Stimulated activated CD4-positive, alpha-beta T cell treated with anti-CD3 and anti-CD28 coated beads, Interleukin-1b, Interleukin-23, amount 100 ng/mL, for 24 hours (primary cell): ENCODE data around the gene SPATA16.
"Not testable (repeated sequence)": the region's sequence is repeated elsewhere in the genome, so short reads cannot be mapped to it uniquely, and the experiment has no call there.

Source experiments
- DNase-seq, 4 experiments: peaks; one replicate each; pipeline ENCODE4 v3.0.0-alpha.2; 2020; ENCODE audit warnings: low read depth in 4 of 4, low spot score in 1 of 4

The SPATA16 gene

DNA sequence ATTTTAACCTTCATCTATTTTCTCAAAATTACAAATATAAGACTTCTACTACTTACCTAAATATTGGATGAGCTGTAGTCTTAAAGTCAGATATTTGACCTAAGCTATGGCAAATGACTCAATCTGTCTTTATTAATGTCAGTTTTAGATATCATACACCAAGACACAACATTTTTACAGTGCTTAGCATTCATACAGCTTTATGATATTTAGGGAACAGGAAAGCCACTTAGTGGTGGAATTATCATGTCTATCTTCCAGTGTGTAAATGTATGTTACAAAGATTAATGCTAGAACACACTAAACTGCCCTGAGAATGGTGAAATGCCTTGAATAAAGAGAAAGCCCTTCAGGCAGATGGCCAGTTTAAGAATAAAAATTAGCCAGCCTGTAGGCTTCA lies 135.0 kb downstream of the SPATA16 start:
- DNase-seq: no peak

- DNase-seq: no peak
Measured at GRCh38 chr3:173004681-173005080, 136.4 kb downstream of the SPATA16 start.

GRCh38 chr3:173003956-173004355 lies 137.1 kb downstream of the SPATA16 start:
- DNase-seq: no peak

- no peak for DNase-seq
Measured at GRCh38 chr3:173003471-173003870, 137.6 kb downstream of the SPATA16 start.

- no peak for DNase-seq
Measured at GRCh38 chr3:173001622-173002021, 139.4 kb downstream of the SPATA16 start.

- no peak for DNase-seq
Measured at GRCh38 chr3:173000553-173000952, 140.5 kb downstream of the SPATA16 start.

DNA sequence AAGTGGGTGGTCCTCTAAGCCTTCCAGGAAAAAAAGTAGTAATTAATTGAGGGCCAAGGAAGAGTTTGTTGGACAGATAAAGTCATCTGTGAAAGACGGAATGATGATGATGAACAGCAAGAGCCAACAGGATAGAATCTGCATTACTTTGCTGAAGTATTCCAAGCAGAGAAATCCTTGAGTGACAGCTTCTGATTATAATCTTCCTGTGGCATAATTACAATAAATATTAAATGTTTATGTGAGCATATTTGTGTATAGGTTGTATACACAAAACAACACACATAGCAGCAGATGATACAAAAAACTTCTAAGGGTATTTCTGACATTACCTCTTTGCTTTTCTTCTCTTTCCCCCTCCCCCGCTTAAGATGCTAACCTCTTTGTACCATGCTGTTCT lies 147.6 kb downstream of the SPATA16 start:
- no peak for DNase-seq

DNA sequence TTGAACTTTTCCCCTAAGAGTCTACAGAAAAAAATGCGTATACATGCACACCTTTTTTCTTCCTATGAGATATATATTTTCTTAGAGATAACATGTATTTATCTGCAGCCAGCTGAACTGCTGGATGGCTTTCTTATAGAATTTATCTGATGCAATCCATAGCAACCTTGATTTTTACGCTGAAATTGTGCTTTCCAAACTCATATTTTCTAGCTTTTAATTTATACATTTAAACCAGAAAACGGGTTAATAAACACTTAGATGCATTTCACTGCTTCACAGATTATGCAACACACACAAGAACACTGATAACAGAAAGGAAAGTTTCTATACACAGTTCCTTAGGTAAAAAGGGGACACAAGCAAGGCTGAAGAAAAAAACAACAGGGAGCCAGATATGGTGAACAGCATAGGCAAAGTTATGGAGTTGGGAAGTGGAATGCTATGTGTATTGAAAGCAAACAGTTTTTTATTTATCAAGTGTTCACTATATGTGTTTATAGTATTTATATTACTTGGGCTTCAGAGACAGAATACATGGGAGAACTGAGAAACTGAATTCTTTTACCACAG lies 149.5 kb downstream of the SPATA16 start:
- DNase-seq: no peak

GRCh38 chr3:172989373-172989772 lies 151.7 kb downstream of the SPATA16 start:
- no peak for DNase-seq

GRCh38 chr3:172987273-172987672 lies 153.8 kb downstream of the SPATA16 start:
- no peak for DNase-seq

DNA sequence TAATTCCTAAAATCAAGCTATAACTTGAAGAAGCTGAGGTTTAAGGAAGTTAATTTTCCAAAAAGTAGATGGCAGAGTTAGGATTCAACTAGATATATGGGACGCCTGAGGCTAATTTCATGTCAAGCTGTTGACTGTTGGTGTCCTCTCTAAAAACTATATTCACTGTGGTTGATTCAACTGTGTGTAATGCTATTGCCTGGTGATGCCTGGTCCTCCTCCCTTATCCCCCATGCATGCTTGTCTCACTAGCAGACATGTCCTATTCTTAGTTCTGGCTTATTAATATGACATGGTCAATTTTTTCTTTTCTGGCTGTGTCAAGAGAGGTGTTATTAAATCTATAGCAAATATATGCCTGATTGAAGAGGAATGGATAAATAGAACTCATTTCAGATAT lies 156.1 kb downstream of the SPATA16 start:
- DNase-seq: no peak

DNA sequence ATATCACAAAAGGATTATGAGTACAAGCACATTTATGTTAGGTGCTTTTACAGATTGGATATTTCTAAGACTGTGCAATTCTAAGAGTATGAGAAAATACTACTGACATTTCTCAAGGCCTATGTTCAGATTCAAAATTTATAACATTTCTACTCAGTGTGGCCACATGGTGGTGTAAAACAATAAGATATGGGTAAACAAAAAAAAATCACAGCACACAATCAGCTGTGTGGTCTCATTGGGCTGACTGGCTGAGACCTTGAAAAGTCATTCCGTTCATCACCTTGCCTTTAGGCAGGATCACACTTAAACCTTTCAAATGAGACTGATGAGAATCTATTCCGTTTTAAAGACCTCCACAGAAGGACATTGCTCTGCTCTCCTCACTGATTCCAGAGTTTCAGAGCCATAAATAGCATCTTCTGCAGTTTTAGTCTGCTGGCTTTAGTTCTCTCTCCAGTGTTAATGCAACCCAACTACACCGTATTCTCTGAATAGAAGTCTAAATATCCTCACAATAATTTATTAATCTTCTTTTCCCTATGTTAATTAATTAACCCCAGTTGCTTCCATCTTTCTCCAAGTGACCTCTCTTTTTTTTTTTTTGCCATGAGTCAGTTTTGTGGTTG lies 158.2 kb downstream of the SPATA16 start:
- DNase-seq: no peak

- no peak for DNase-seq
Measured at GRCh38 chr3:172981407-172981983, 159.5 kb downstream of the SPATA16 start.

- no peak for DNase-seq
Measured at GRCh38 chr3:172980849-172981248, 160.2 kb downstream of the SPATA16 start.

DNA sequence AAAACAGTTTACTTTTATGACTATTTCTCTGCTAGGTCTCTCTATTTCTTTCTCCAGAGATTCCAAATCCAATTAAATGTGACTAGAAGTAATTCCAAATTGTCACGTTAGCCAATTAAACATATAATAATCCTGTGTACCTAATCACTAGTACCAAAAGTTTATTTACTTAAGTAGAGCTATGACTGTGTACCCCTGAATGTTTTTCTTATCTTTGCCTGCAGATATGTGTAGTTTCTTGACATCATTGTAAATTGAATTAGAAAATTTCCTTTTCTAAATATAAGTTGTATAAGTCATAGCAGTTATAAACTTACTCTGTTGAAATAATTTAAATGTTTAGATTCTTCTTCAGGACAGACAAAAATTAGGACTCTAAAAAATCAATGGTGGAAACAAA lies 163.3 kb downstream of the SPATA16 start:
- no peak for DNase-seq

DNA sequence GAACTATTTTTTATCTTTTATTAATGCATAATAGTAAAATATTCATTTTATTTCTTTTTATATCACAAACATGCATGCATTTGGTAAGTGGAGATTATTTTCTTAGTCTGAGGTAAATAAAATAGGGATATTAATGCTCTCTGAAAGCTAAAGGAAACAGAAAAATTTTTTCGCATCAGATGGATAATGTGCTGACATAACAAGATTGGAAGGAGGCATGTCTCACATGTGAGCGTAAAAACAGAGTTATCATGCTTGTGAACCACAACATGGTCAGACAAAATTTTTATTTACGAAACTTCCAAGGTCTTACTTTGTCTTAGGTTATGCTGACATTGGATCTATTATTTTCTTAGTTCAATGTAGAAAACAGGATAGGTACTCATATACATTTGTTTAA lies 166.1 kb downstream of the SPATA16 start:
- no peak for DNase-seq

DNA sequence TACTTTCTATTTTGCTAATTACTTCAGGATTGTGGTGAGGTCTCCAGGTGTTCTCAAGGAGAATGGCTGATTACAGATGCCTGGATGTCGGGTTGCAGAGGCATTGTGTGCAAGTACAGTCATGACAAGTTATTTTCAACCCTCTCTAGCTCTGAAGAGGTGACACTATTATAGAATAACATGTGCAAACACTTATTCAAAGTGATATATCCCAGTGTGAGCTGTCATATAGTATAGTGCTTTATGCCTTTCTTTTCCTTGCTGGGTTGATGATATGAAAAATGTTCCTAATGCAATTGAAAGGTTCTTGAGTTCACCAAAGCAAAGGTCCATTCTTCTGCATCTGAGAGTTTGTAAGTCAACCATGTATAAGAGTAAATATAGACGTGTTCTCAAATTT lies 167.2 kb downstream of the SPATA16 start:
- no peak for DNase-seq

DNA sequence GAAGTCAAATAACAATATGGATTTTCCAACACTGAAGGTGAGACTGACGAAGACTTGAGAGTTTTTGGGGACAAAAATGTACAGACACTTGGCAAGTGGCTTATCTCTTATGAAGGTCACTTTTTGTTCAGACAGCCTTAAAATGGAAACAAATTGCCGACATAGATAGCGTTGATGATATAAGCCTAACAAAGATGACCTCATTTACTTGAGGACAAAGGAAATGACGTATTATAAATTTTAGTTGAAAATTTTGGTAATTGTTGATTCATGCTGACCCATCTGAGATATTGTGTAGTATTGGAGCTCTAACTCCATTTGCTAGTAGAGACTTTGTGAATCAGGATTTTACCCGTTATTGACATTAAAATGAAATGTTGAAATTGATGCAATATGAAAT lies 168.3 kb downstream of the SPATA16 start:
- no peak for DNase-seq

GRCh38 chr3:172972067-172972466 lies 169.0 kb downstream of the SPATA16 start:
- DNase-seq: no peak

GRCh38 chr3:172968646-172969045 lies 172.4 kb downstream of the SPATA16 start:
- no peak for DNase-seq

DNA sequence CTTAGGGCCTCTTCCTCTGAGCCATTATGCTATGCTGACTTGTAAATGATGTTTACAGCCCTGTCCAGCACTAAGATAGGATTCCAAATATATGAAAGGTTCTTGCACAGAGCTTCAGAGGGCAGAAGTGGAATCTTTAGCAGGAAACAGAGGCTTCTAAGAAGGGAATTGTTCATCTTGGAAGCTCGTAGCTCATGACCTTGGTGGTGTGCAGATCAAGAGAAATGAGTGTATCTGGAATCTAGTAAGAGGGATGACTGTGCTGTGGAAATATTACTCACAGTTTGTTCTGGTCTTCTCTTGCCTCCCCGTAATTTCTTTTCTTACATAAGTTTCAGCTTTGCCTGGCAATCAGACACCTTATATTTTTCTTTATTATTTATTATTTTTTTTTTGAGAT lies 175.8 kb downstream of the SPATA16 start:
- DNase-seq: no peak

- DNase-seq: not testable (repeated sequence)
Measured at GRCh38 chr3:172960626-172961182, 180.3 kb downstream of the SPATA16 start.

DNA sequence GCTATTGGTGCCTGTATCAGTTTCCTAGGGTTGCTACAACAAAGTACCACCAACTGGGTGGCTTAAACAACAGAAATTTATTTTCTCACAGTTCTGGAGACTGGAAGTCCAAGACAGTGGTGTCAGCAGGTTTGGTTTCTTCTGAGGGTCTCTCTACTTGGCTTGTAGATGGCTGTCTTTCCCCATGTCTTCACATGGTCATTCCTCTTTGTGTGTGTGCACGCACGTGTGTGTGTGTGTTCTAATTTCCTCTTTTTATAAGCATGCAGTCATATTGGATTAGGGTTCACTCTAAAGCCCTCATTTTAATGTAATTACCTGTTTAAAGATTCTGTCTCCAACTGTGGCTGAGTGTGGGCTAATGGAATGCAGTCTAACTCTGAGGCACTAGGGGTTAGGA lies 182.5 kb downstream of the SPATA16 start:
- no peak for DNase-seq
